Measurements from ENCODE around the gene RNF130. TPM values are rescaled to one million over a fixed set of nuclear protein-coding genes. Genes with fewer than 3 reads are reported as not detected.

RNF130 gene
- total and polyA plus RNA-seq, 9 of the 15 experiments (the other 6 are each of a cell fraction or from before 2014, with no cell fraction given): 5.8 to 39.4 (median 27.1) TPM

DNA sequence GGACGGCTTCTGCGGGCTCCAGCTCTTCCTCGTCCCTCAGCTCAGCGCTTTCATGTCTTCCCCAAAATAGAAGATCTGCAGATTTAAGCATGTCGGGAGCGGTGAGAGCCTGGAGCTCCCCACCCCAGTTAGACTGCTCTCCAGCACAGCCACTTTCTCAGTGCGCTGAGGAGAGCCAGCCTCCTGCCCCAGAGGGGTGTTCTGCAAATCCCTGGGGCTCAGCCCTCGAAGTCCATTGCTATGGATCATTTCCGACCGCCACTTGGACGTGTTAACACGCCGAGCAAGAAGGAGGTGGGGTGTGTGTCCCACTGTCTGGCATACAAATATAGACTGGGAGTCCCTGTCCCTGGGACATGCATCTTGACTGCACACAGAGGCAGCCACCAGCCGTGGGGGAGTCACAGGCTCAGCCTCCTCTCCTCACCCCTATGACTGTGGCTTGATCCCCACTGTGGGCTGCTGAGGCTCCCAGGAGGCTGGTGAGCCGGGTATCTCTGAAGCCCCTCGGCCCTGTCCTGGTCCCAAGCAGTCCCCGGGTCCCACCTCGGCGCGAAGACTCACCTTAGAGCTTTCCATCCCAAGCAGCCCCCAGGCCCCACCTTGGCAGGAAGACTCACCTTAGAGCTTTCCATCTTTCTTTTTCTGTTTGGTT is 30.0 kb upstream of the RNF130 start:
- WGBS (ENCODE audit: insufficient coverage, low coverage, missing lambda C conversion rate): 47% methylated on average over 20 of the region's 20 CpGs
- CTCF ChIA-PET (ENCODE audit: low intra/inter-chr PET ratio): no interaction called here
- TF ChIP-seq NCOA2 (IDR thresholded peaks at IDR 0.05; ENCODE audit: partially characterized antibody in 2 of 2) (no peak), CLOCK (CRISPR knock-in tag; IDR thresholded peaks at IDR 0.05; ENCODE audit: borderline replicate concordance) (no peak), ZNF764 (CRISPR knock-in tag; IDR thresholded peaks at IDR 0.05; ENCODE audit: low read depth) (no peak), DPF2 (IDR thresholded peaks at IDR 0.05) (no peak), ZNF778 (CRISPR knock-in tag; IDR thresholded peaks at IDR 0.05) (no peak), ESRRA (IDR thresholded peaks at IDR 0.05; ENCODE audit: borderline replicate concordance, low read depth) (no peak), ASH1L (IDR thresholded peaks at IDR 0.05; ENCODE audit: borderline replicate concordance, low read depth, partially characterized antibody) (no peak), ZNF639 (CRISPR knock-in tag; conservative IDR thresholded peaks at IDR 0.05 in 1 of 2, IDR thresholded peaks at IDR 0.05 in 1 of 2) (no peak), ZFP36 (IDR thresholded peaks at IDR 0.05; ENCODE audit: low read depth, low read length, partially characterized antibody) (no peak), NKRF (IDR thresholded peaks at IDR 0.05; ENCODE audit: borderline replicate concordance) (no peak), MYC (IDR thresholded peaks at IDR 0.05; ENCODE audit: low read depth, low read length) (no peak), MYC (CRISPR knock-in tag; IDR thresholded peaks at IDR 0.05; ENCODE audit: borderline replicate concordance, low read depth) (no peak)

More for the DNA sequence above, 30.0 kb upstream of the RNF130 start:
- Histone ChIP-seq H3K36me3 (ENCODE audit: control insufficient read depth, insufficient read depth, low read length) (no peaks in the 10 kb centered on the region), H3K9me3 (replicated peaks; ENCODE audit: control insufficient read depth, insufficient read depth, low read depth, low read length) (no peaks in the 10 kb centered on the region), H4K20me1 (replicated peaks; ENCODE audit: control insufficient read depth, insufficient read depth, low read length) (no peaks in the 10 kb centered on the region), H3K9ac (ENCODE audit: insufficient read depth in 1 of 2, low read depth in 2 of 2, low read length in 2 of 2) (no peak overlapping the region), H3K27ac (ENCODE audit: extremely low read depth, low read depth, low read length) (no peak overlapping the region), H3K9me1 (ENCODE audit: control insufficient read depth, insufficient read depth, low read length) (no peaks in the 10 kb centered on the region), H3K4me3 (no peak overlapping the region), H2AFZ (ENCODE audit: low read depth, low read length) (no peak overlapping the region), H3K27me3 (ENCODE audit: control insufficient read depth in 2 of 2, insufficient read depth in 2 of 2, low read length in 2 of 2) (no peaks in the 10 kb centered on the region), H3K4me1 (replicated peaks in 1 of 2; ENCODE audit: control insufficient read depth in 2 of 2, insufficient read depth in 2 of 2, low read length in 2 of 2) (peaks cover 0 to 19% of the 10 kb centered on the region in 2 experiments; a peak in 3 of 5 replicates), H3K4me2 (ENCODE audit: insufficient read depth, low read length) (no peak overlapping the region), H3K79me2 (ENCODE audit: control insufficient read depth, insufficient read depth, low read length) (no peaks in the 10 kb centered on the region)
- in situ Hi-C loops (cut with MboI): no loop called here
- intact Hi-C loops (cut with micrococcal nuclease): no loop called here
- no TSS peak for BruUV-seq (replicated peaks)
- FAIRE-seq (no peak), ATAC-seq (no peak), DNase-seq (ENCODE audit: extremely low read depth in 1 of 4, low spot score in 3 of 4) (no peak)
- POLR2A ChIA-PET: interaction anchor here (0.7 kb wide), 1 partner anchor 11 kb away, joined by 3 read pairs; no protein-coding TSS in a partner anchor
